Measurements from ENCODE around the gene LAMA5.

Gene LAMA5

GRCh38 chr20:62329389-62330377 lies 37.4 kb downstream of the LAMA5 start:
- TF ChIP-seq CTCF (IDR thresholded peaks at IDR 0.05; ENCODE audit: low read depth, low read length, missing control alignments), result no peak
- no peak overlapping the region for H3K4me3 ChIP-seq (ENCODE audit: low read depth, low read length)
- in situ Hi-C loops (cut with HindIII; ENCODE audit: low sequenced_read_pairs), result no loop called here
- no peak for DNase-seq (ENCODE audit: low read depth)

DNA sequence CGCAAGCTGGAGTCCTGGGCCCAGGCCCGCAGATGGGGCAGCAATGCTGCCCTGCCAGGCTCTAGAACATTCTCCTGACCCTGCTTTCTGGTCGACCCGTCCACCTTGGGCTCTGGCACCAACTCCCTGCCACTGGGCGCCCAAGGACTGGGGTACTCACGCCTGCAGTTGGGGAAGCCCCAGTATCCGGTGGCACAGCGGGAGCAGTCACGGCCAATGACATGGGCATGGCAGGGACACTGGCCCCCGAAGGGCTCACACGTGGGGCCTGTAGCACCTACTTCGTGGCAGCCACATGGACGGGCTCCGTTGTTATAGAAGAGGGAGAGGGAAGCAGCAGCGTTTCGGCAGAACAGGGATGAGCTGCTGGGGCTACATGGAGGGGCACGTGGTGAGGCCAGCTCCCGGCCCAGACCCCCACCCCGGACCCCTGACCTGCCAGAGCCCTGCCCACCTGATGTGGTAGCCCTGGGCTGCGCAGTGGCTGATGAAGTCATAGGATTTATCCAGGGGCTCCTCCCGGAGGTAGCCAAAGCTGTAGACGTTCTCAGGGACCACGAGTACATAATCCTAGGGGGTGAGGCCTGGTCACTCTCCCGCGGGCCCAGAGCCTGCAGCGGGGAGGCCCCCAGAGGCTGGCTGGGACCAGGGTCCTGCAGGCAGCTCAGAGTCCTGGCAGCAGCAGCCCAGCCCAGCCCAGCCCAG lies 38.3 kb downstream of the LAMA5 start:
- in situ Hi-C loops (cut with HindIII; ENCODE audit: low sequenced_read_pairs), result no loop called here
- no peak for DNase-seq (ENCODE audit: low read depth)
- no peak for TF ChIP-seq CTCF (IDR thresholded peaks at IDR 0.05; ENCODE audit: low read depth, low read length, missing control alignments)
- H3K4me3 ChIP-seq (ENCODE audit: low read depth, low read length), result no peak overlapping the region

GRCh38 chr20:62327726-62328495 lies 39.2 kb downstream of the LAMA5 start:
- in situ Hi-C loops (cut with HindIII; ENCODE audit: low sequenced_read_pairs), result no loop called here
- no peak overlapping the region for H3K4me3 ChIP-seq (ENCODE audit: low read depth, low read length)
- DNase-seq (ENCODE audit: low read depth), result no peak
- TF ChIP-seq CTCF (IDR thresholded peaks at IDR 0.05; ENCODE audit: low read depth, low read length, missing control alignments), result no peak

- in situ Hi-C loops (cut with HindIII; ENCODE audit: low sequenced_read_pairs), result no loop called here
- DNase-seq (ENCODE audit: low read depth), result no peak
- no peak for TF ChIP-seq CTCF (IDR thresholded peaks at IDR 0.05; ENCODE audit: low read depth, low read length, missing control alignments)
- no peak overlapping the region for H3K4me3 ChIP-seq (ENCODE audit: low read depth, low read length)
These were observed 40.0 kb downstream of the LAMA5 start for GRCh38 chr20:62326959-62327725.

- DNase-seq (ENCODE audit: low read depth), result no peak
- in situ Hi-C loops (cut with HindIII; ENCODE audit: low sequenced_read_pairs), result no loop called here
- no peak for TF ChIP-seq CTCF (IDR thresholded peaks at IDR 0.05; ENCODE audit: low read depth, low read length, missing control alignments)
- no peak overlapping the region for H3K4me3 ChIP-seq (ENCODE audit: low read depth, low read length)
These were observed 40.6 kb downstream of the LAMA5 start for GRCh38 chr20:62326559-62326958.

Data from astrocyte of the cerebellum (primary cell).